SK-N-MC (cell line): Measurements from ENCODE around the gene ROBO4.

Source experiments
- EZH2 ChIP-seq: fragments of 200-600 bp; sonication (generic); IDR thresholded peaks from one replicate; pipeline ENCODE4 v1.6.1; 2017; ENCODE audit warnings: antibody characterized with exemption
- FOXP2 ChIP-seq: optimal IDR thresholded peaks from 2 replicates; pipeline ENCODE3; 2011; ENCODE audit warnings: mild to moderate bottlenecking, moderate library complexity; ENCODE audit not compliant: insufficient read depth; ENCODE audit errors: extremely low read length, control extremely low read depth
- POLR2AphosphoS5 ChIP-seq: IDR thresholded peaks from 2 replicates; pipeline ENCODE4 v1.6.1; 2012; ENCODE audit warnings: mild to moderate bottlenecking, low read depth, low read length, borderline replicate concordance

GRCh38 chr11:124916370-124916710, 18.7 kb upstream of the ROBO4 start:
- no peak for TF ChIP-seq EZH2
- no peak for TF ChIP-seq POLR2AphosphoS5
- no peak for TF ChIP-seq FOXP2
